H9 (cell line): ENCODE data around the gene AFG1L. TPM values are rescaled to one million over a fixed set of nuclear protein-coding genes. Genes with fewer than 3 reads are reported as not detected.

Experiments used
- DNase-seq: peaks from one replicate; pipeline ENCODE4 v3.0.0-alpha.2; 2017
- H2AFZ ChIP-seq: one replicate; pipeline ENCODE4 v1.6.1; 2013; ENCODE audit warnings: mild to moderate bottlenecking, low read length, control low read depth, moderate library complexity
- H2AK5ac ChIP-seq: 2 replicates; pipeline ENCODE4 v1.6.1; 2013; ENCODE audit warnings: low read length, control low read depth, mixed read lengths; ENCODE audit not compliant: insufficient read length
- H2BK120ac ChIP-seq: one replicate; pipeline ENCODE4 v1.6.1; 2013; ENCODE audit warnings: low read depth, mild to moderate bottlenecking, low read length, control low read depth, inconsistent platforms; ENCODE audit not compliant: poor library complexity, severe bottlenecking
- H2BK12ac ChIP-seq: 2 replicates; pipeline ENCODE4 v1.6.1; 2013; ENCODE audit warnings: low read length, control low read depth, mixed read lengths, low read depth; ENCODE audit not compliant: insufficient read length
- H2BK15ac ChIP-seq: 2 replicates; pipeline ENCODE4 v1.6.1; 2013; ENCODE audit warnings: low read depth, low read length, control low read depth
- H2BK20ac ChIP-seq: one replicate; pipeline ENCODE4 v1.6.1; 2013; ENCODE audit warnings: low read depth, mild to moderate bottlenecking, low read length, control low read depth, inconsistent platforms; ENCODE audit not compliant: poor library complexity, severe bottlenecking
- H2BK5ac ChIP-seq: 2 replicates; pipeline ENCODE4 v1.6.1; 2013; ENCODE audit warnings: low read length, control low read depth, mixed read lengths; ENCODE audit not compliant: insufficient read length
- H3K14ac ChIP-seq: 2 replicates; pipeline ENCODE4 v1.6.1; 2013; ENCODE audit warnings: low read length, control low read depth; ENCODE audit not compliant: insufficient read depth
- H3K18ac ChIP-seq: 2 replicates; pipeline ENCODE4 v1.6.1; 2013; ENCODE audit warnings: low read depth, mild to moderate bottlenecking, mixed read lengths, low read length, control low read depth; ENCODE audit not compliant: insufficient read length
- H3K23ac ChIP-seq: 2 replicates; pipeline ENCODE4 v1.6.1; 2013; ENCODE audit warnings: low read length, control low read depth, mixed read lengths, low read depth; ENCODE audit not compliant: insufficient read length
- H3K23me2 ChIP-seq: 2 replicates; pipeline ENCODE4 v1.6.1; 2013; ENCODE audit warnings: low read depth, mild to moderate bottlenecking, mixed read lengths, low read length, control low read depth; ENCODE audit not compliant: insufficient read length, poor library complexity, severe bottlenecking
- H3K27ac ChIP-seq: 2 replicates; pipeline ENCODE4 v1.5.1; 2013; ENCODE audit warnings: low read length, control low read depth, mixed read lengths, low read depth; ENCODE audit not compliant: insufficient read length
- H3K27me3 ChIP-seq: 2 replicates; pipeline ENCODE4 v1.6.1; 2013; ENCODE audit warnings: low read length, control low read depth, inconsistent platforms; ENCODE audit not compliant: insufficient read depth
- H3K4ac ChIP-seq: 2 replicates; pipeline ENCODE4 v1.6.1; 2013; ENCODE audit warnings: low read depth, mild to moderate bottlenecking, control low read depth, inconsistent platforms, low read length, moderate library complexity
- H3K4me1 ChIP-seq: 2 replicates; pipeline ENCODE4 v1.6.1; 2013; ENCODE audit warnings: low read length, control low read depth, inconsistent platforms; ENCODE audit not compliant: insufficient read depth
- H3K4me2 ChIP-seq: 2 replicates; pipeline ENCODE4 v1.6.1; 2013; ENCODE audit warnings: low read length, control low read depth, mixed read lengths; ENCODE audit not compliant: insufficient read length, insufficient read depth
- H3K56ac ChIP-seq: 2 replicates; pipeline ENCODE4 v1.6.1; 2013; ENCODE audit warnings: low read depth, mild to moderate bottlenecking, mixed read lengths, low read length, control low read depth; ENCODE audit not compliant: insufficient read length
- H3K79me1 ChIP-seq: 2 replicates; pipeline ENCODE4 v1.6.1; 2013; ENCODE audit warnings: low read depth, mild to moderate bottlenecking, moderate library complexity, low read length, control low read depth, inconsistent platforms; ENCODE audit not compliant: insufficient read depth, poor library complexity, severe bottlenecking
- H3K79me2 ChIP-seq: 2 replicates; pipeline ENCODE4 v1.6.1; 2013; ENCODE audit warnings: low read length, control low read depth, inconsistent platforms; ENCODE audit not compliant: insufficient read depth
- H3K9ac ChIP-seq: 2 replicates; pipeline ENCODE4 v1.6.1; 2013; ENCODE audit warnings: low read length, control low read depth, mixed read lengths; ENCODE audit not compliant: insufficient read length; ENCODE audit errors: extremely low read depth
- H3K9me3 ChIP-seq: one replicate; pipeline ENCODE4 v1.6.1; 2013; ENCODE audit warnings: low read depth, low read length, inconsistent platforms; ENCODE audit not compliant: control insufficient read depth
- H3T11ph ChIP-seq: one replicate; pipeline ENCODE4 v1.6.1; 2013; ENCODE audit warnings: mild to moderate bottlenecking, low read length, control low read depth, inconsistent platforms
- H4K20me1 ChIP-seq: one replicate; pipeline ENCODE4 v1.6.1; 2013; ENCODE audit not compliant: control insufficient read depth, insufficient read length, insufficient read depth
- H4K5ac ChIP-seq: 2 replicates; pipeline ENCODE4 v1.6.1; 2013; ENCODE audit warnings: low read depth, mild to moderate bottlenecking, mixed read lengths, low read length, control low read depth; ENCODE audit not compliant: insufficient read length
- H4K8ac ChIP-seq: replicated peaks from 2 replicates; pipeline ENCODE4 v1.6.1; 2013; ENCODE audit warnings: low read length, control low read depth, mixed read lengths, low read depth; ENCODE audit not compliant: insufficient read length
- H4K91ac ChIP-seq: 2 replicates; pipeline ENCODE4 v1.6.1; 2013; ENCODE audit warnings: low read depth, mild to moderate bottlenecking, moderate library complexity, mixed read lengths, low read length, control low read depth; ENCODE audit not compliant: insufficient read length
- H3K27ac Mint-ChIP-seq, 3 experiments: 2 replicates in 2 of 3; 3 replicates in 1 of 3; pipeline ENCODE4 v1.8.0; 2020 to 2021; ENCODE audit warnings: mixed read lengths in 3 of 3, mild to moderate bottlenecking in 1 of 3, moderate library complexity in 1 of 3
- H3K27me3 Mint-ChIP-seq: 2 replicates; pipeline ENCODE4 v1.8.0; 2021; ENCODE audit warnings: low read depth, mild to moderate bottlenecking, moderate library complexity, mixed read lengths
- H3K36me3 Mint-ChIP-seq, 3 experiments: 2 replicates in 2 of 3; 3 replicates in 1 of 3; pipeline ENCODE4 v1.8.0; 2020 to 2021; ENCODE audit warnings: low read depth in 3 of 3, mixed read lengths in 3 of 3; ENCODE audit not compliant: insufficient read depth in 1 of 3
- H3K4me1 Mint-ChIP-seq, 2 experiments: 2 replicates each; pipeline ENCODE4 v1.8.0; 2020; ENCODE audit warnings: mixed read lengths in 2 of 2
- H3K4me3 Mint-ChIP-seq, 2 experiments: 2 replicates in 1 of 2; 3 replicates in 1 of 2; pipeline ENCODE4 v1.8.0; 2020 to 2021; ENCODE audit warnings: mild to moderate bottlenecking in 2 of 2, mixed read lengths in 2 of 2, moderate library complexity in 1 of 2
- H3K9me3 Mint-ChIP-seq, 2 experiments: 2 replicates in 1 of 2; 3 replicates in 1 of 2; pipeline ENCODE4 v1.8.0; 2020; ENCODE audit warnings: mild to moderate bottlenecking in 2 of 2, mixed read lengths in 2 of 2, moderate library complexity in 1 of 2
- CTCF ChIP-seq: fragments of 200-600 bp; sonication (generic); conservative IDR thresholded peaks from 3 replicates; pipeline ENCODE4 v1.8.0; 2021; ENCODE audit warnings: antibody characterized with exemption, mild to moderate bottlenecking
- WGBS: extraction: QIAGEN DNeasy Blood & Tissue Kit; methylation state at CpG from one replicate; pipeline ENCODE4 v1.1.7; 2013; ENCODE audit warnings: missing lambda C conversion rate, low lambda C conversion rate, mixed read lengths; ENCODE audit not compliant: insufficient read length; ENCODE audit errors: extremely low coverage; 5-methylcytosine and 5-hydroxymethylcytosine counted together
- total RNA-seq: library from RNA; stranded (reverse); gene quantifications from 2 replicates; pipeline ENCODE4 v1.2.1, GENCODE V29; 2021

The AFG1L gene
- total RNA-seq, 1 experiment from 2014 or later, result 4.7 TPM

GRCh38 chr6:108419934-108420609 lies 125.2 kb downstream of the AFG1L start:
- Histone ChIP-seq H3K4ac (no peak overlapping the region), H2BK15ac (no peak overlapping the region), H2BK20ac (no peak overlapping the region), H4K91ac (no peak overlapping the region), H3K56ac (no peak overlapping the region), H3K79me1 (no peaks in the 10 kb centered on the region), H3K9ac (no peak overlapping the region), H2BK12ac (no peak overlapping the region), H2BK120ac (no peak overlapping the region), H2BK5ac (no peak overlapping the region), H3K27me3 (no peaks in the 10 kb centered on the region), H4K8ac (no peak overlapping the region), H3K9me3 (no peaks in the 10 kb centered on the region), H3K23ac (no peak overlapping the region), H2AK5ac (no peak overlapping the region), H3K27ac (no peak overlapping the region), H3K79me2 (no peaks in the 10 kb centered on the region), H4K5ac (no peak overlapping the region), H3K18ac (no peak overlapping the region), H3K4me1 (no peaks in the 10 kb centered on the region), H3K14ac (no peak overlapping the region), H3K23me2 (no peaks in the 10 kb centered on the region), H4K20me1 (no peaks in the 10 kb centered on the region), H3T11ph (no peak overlapping the region), H2AFZ (no peak overlapping the region), H3K4me2 (no peak overlapping the region)
- H3K36me3 Mint-ChIP-seq, result no peaks in the 10 kb centered on the region
- no peaks in the 10 kb centered on the region for H3K27me3 Mint-ChIP-seq
- peaks cover 0 to 6% of the 10 kb centered on the region in 2 experiments; a peak in 1 of 5 replicates for H3K9me3 Mint-ChIP-seq
- peaks cover 4% of the 10 kb centered on the region in 2 experiments for H3K4me1 Mint-ChIP-seq
- TF ChIP-seq CTCF, result no peak
- no peak overlapping the region for H3K27ac Mint-ChIP-seq
- H3K4me3 Mint-ChIP-seq, result no peak overlapping the region
- 100% methylated on average over 1 of the region's 2 CpGs for WGBS
- DNase-seq, result no peak
